ENCODE measurements around the gene ATF3. TPM values are rescaled to one million over a fixed set of nuclear protein-coding genes. Genes with fewer than 3 reads are reported as not detected.

The ATF3 gene
- total RNA-seq, 2 experiments from 2014 or later: 35.4 to 41.3 TPM

DNA sequence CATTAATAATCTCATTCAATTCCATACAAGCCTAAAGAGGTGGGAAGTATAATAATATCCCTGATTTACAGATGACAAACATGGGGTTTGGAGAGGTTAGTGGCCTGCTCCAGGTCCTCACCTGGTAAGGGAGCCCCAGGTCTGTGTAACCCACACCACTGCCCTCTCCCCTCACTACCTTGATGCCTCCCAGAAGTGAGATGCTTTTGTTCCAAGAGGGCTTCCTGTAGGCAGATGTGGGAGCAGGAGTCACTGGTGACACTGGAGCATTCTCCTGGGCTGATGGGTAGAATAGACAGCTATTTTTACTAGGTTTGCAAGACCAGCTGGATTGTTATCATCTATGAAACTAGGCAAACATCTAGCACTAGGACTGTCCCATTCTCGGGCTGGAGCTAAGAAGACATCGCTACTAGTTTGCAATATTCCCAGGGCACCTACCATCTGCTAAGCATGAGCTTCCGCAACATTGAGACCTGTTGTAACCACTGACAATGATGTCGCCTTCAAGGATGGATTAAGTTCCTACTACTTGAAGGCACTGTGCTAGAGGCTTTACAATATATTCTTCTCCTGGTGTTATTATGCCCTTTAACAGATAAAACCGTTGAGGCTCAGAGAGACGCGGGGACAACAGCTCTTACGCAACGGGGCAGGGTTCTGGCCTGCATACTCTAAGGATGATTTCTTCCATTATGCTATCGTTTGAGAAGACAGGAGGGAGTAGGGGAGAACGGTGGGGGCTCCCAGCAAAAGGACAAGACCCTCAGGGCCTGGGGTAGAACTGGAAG, 56.0 kb downstream of the ATF3 start:
- no peak overlapping the region for H3K4me3 Mint-ChIP-seq
- no peaks in the 10 kb centered on the region for H3K36me3 Mint-ChIP-seq (ENCODE audit: low read depth)
- intact Hi-C loops (cut with micrococcal nuclease): loop anchor here (2.0 kb wide), 1 partner anchor 118 kb away; no protein-coding TSS in a partner anchor
- ATAC-seq (no peak), DNase-seq (no peak)
- CTCF ChIA-PET: interaction anchor here (0.5 to 5.5 kb wide), 80 partner anchors 9 to 533 kb away, joined by 3 to 118 read pairs (median 5); partner anchors contain the start of genes ATF3, FLVCR1, NSL1 and TATDN3
- peaks cover 8% of the 10 kb centered on the region for H3K27me3 Mint-ChIP-seq
- no peak overlapping the region for H3K27ac Mint-ChIP-seq
- no peaks in the 10 kb centered on the region for H3K9me3 Mint-ChIP-seq
- TF ChIP-seq, protein P1, sequence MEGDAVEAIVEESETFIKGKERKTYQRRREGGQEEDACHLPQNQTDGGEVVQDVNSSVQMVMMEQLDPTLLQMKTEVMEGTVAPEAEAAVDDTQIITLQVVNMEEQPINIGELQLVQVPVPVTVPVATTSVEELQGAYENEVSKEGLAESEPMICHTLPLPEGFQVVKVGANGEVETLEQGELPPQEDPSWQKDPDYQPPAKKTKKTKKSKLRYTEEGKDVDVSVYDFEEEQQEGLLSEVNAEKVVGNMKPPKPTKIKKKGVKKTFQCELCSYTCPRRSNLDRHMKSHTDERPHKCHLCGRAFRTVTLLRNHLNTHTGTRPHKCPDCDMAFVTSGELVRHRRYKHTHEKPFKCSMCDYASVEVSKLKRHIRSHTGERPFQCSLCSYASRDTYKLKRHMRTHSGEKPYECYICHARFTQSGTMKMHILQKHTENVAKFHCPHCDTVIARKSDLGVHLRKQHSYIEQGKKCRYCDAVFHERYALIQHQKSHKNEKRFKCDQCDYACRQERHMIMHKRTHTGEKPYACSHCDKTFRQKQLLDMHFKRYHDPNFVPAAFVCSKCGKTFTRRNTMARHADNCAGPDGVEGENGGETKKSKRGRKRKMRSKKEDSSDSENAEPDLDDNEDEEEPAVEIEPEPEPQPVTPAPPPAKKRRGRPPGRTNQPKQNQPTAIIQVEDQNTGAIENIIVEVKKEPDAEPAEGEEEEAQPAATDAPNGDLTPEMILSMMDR (IDR thresholded peaks at IDR 0.05): no peak
- H3K4me1 Mint-ChIP-seq (ENCODE audit: low read depth): peaks cover 16% of the 10 kb centered on the region
- POLR2A ChIA-PET: interaction anchor here (0.6 to 1.3 kb wide), 6 partner anchors 8 to 127 kb away, joined by 3 to 7 read pairs (median 4); partner anchors contain the start of genes NSL1 and TATDN3

DNA sequence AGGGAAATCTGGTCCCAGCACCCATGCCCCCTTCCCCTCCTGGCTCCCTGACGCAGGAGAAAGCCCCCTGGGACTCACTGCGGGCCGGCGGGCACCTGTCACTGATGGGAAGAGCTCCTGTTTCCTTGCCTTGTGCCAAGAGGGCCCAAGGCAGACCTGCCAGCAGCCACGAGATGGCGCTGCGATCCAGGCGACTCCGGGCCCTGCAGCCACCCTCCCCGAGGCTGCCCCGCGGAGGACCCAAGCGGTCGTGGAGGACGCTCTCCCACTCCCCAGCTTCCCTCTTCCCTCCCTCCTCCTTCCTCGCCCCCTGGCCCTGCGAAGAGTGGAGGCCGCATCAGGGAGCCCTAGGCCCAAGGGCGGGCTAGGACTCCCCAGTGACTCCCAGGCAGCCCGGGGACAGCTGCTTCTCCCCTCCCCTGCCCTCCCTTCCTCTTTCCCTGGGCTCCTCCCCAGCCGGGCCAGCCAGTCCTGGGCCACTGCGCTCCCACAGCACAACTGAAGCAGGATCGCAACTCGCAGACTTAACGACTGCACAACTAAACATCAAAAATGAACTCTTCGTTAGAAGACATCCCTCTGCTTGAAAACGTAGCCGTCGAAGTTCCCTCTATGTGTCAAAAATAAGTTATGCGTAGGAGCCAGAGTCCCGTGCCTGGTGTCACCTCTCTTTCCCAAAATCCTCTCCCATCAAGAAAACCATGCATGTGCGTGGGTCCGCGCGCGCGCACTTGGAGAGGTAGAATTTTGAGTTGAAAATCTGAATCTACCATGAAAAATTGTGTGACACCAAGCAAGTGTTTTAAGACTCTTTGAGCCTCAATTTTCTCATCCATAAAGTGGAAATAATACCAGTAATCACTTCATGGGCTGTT, 56.9 kb downstream of the ATF3 start:
- DNase-seq (peak; percentile 84), ATAC-seq (peak; percentile 93)
- Mint-ChIP-seq H3K4me1 (ENCODE audit: low read depth) (peaks cover 16% of the 10 kb centered on the region), H3K4me3 (peak overlapping the region; percentile 59), H3K36me3 (ENCODE audit: low read depth) (no peaks in the 10 kb centered on the region), H3K27ac (peak overlapping the region; percentile 63), H3K9me3 (no peaks in the 10 kb centered on the region), H3K27me3 (peaks cover 8% of the 10 kb centered on the region)
- POLR2A ChIA-PET: interaction anchor here (0.6 to 1.3 kb wide), 7 partner anchors 9 to 126 kb away, joined by 3 to 7 read pairs (median 3); partner anchors contain the start of genes NSL1 and TATDN3
- TF ChIP-seq, protein P1 (IDR thresholded peaks at IDR 0.05): peak; percentile 95
- CTCF ChIA-PET: interaction anchor here (0.5 to 5.5 kb wide), 80 partner anchors 9 to 534 kb away, joined by 3 to 118 read pairs (median 5); partner anchors contain the start of genes ATF3, FLVCR1, NSL1 and TATDN3
- intact Hi-C loops (cut with micrococcal nuclease): loop anchor here (2.0 kb wide), 1 partner anchor 117 kb away; no protein-coding TSS in a partner anchor

DNA sequence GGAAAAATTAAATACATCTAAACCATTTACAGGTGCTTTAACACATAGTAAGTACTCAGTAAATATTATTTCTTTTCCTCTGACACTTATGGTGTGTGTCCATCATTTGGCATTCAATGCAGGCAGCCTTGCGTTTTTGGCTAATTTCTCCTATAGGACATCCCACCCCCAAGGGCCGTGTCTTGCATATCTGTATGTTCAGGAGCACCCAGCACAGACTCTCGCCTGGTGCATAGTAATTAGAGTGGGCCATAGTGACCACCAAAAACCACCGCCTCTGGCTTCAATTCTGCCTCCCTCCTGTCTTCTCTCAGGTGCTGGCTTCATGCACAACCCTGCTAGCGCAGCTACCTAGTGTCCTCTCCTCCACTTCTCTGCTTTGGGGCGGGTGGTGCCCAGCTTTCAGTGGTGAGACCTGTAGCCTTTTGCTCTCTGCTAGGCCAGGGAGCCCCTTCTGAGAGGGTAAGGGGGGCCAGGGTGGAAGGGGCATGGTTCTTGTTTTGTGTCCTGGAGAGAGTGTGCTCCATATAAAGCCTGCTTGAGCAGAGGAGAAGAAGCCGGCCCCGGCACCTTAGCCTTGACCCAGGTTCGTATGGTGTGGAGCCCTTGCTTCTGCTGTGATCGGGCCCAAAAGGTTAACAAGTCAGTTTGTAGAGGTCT, 57.7 kb downstream of the ATF3 start:
- H3K9me3 Mint-ChIP-seq: no peaks in the 10 kb centered on the region
- no peaks in the 10 kb centered on the region for H3K36me3 Mint-ChIP-seq (ENCODE audit: low read depth)
- peaks cover 11% of the 10 kb centered on the region for H3K27me3 Mint-ChIP-seq
- H3K27ac Mint-ChIP-seq: no peak overlapping the region
- H3K4me3 Mint-ChIP-seq: no peak overlapping the region
- ChIA-PET POLR2A (interaction anchor here (0.6 to 1.3 kb wide), 2 partner anchors 12 to 29 kb away, joined by 3 read pairs; no protein-coding TSS in a partner anchor), CTCF (interaction anchor here (1.2 to 5.5 kb wide), 33 partner anchors 10 to 330 kb away, joined by 3 to 118 read pairs (median 13); partner anchors contain the start of genes FLVCR1, NSL1 and TATDN3)
- H3K4me1 Mint-ChIP-seq (ENCODE audit: low read depth): peaks cover 21% of the 10 kb centered on the region
- TF ChIP-seq, protein P1 (IDR thresholded peaks at IDR 0.05): no peak
- no peak for ATAC-seq
- no peak for DNase-seq
- intact Hi-C loops (cut with micrococcal nuclease): no loop called here

DNA sequence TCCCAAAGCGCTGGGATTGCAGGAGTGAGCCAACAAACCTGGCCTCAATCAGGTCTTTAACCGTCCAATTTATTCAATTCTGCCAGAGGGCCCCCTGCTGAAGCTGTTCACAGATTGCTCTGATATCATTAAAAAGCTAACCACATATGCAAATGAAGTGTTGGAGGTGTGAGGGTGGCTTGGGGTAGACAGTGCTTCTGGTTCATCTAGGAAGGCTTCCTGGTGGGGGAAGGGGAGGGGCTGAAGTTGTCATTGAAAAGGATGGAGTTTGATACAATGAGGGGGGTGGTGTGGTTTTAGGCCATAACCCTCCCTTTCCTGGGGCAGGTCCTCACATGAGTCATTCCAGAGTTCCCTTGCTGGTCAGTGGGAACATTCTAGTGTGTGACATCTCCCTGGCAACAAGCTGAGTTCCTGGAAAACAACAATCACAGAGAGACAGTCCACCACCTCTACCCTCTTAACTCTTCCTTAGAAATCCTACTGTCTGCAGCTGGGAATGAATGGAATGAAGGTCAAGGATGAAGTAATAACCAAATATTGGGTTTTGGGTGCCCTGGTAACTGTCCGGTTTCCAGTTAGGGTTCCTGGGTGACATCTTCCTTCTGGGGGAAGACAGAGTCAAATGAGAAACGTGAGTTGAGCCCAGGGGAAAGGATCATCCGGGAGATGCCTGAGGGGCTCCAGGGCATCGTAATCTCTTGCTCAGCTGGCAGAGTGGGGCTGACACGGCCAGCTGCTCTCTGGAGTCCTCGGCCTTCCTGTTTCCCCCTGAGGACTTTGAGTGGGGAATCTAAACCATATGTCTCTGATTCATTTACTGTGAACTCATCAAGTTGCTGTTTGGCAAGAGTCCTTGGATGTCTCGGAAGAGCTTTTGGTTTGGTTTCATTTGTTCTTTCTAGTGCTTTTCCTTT, 58.9 kb downstream of the ATF3 start:
- peak overlapping the region; percentile 9 for H3K27ac Mint-ChIP-seq
- ATAC-seq: peak; percentile 63
- TF ChIP-seq, protein P1 (IDR thresholded peaks at IDR 0.05): no peak
- peaks cover 29% of the 10 kb centered on the region for H3K4me1 Mint-ChIP-seq (ENCODE audit: low read depth)
- H3K27me3 Mint-ChIP-seq: peaks cover 17% of the 10 kb centered on the region
- POLR2A ChIA-PET: interaction anchor here (1.2 to 1.7 kb wide), 4 partner anchors 9 to 124 kb away, joined by 3 to 7 read pairs (median 5); partner anchors contain the start of genes NSL1 and TATDN3
- CTCF ChIA-PET: interaction anchor here (0.7 to 5.5 kb wide), 21 partner anchors 10 to 328 kb away, joined by 3 to 118 read pairs (median 4); no protein-coding TSS in a partner anchor
- peak; percentile 60 for DNase-seq
- no peak overlapping the region for H3K4me3 Mint-ChIP-seq
- intact Hi-C loops (cut with micrococcal nuclease): no loop called here
- H3K36me3 Mint-ChIP-seq (ENCODE audit: low read depth): no peaks in the 10 kb centered on the region
- H3K9me3 Mint-ChIP-seq: no peaks in the 10 kb centered on the region

Measured in activated CD8-positive, alpha-beta T cell treated with anti-CD3 and anti-CD28 coated beads for 36 hours (primary cell).